ENCODE results near the gene SFT2D2.

GRCh38 chr1:168295411-168296114 is 69.8 kb downstream of the SFT2D2 start:
- TF ChIP-seq CTCF (IDR thresholded peaks at IDR 0.05) = no peak
- TF ChIP-seq EP300 (IDR thresholded peaks at IDR 0.05) = no peak
- no peak for TF ChIP-seq POLR2AphosphoS5 (IDR thresholded peaks at IDR 0.05)
- no peak for TF ChIP-seq POLR2A (IDR thresholded peaks at IDR 0.05)

Data from stomach (tissue), 4 donors.